HG03575 (cell line): Measurements from ENCODE around the gene OPRPN.
A peak's percentile ranks its signal among the peaks of the same experiment; 100 is the strongest.

Experiments used
- ATAC-seq: cut with Tn5 transposase; IDR thresholded peaks from one replicate; pipeline ENCODE4 v1.9.1; 2021; ENCODE audit not compliant: unreplicated experiment, insufficient number of reproducible peaks, low FRiP score; ENCODE audit errors: extremely low read depth

The OPRPN gene, protein sequence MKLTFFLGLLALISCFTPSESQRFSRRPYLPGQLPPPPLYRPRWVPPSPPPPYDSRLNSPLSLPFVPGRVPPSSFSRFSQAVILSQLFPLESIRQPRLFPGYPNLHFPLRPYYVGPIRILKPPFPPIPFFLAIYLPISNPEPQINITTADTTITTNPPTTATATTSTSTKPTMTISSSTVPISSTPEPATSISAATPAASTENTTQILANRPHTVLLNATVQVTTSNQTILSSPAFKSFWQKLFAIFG

DNA sequence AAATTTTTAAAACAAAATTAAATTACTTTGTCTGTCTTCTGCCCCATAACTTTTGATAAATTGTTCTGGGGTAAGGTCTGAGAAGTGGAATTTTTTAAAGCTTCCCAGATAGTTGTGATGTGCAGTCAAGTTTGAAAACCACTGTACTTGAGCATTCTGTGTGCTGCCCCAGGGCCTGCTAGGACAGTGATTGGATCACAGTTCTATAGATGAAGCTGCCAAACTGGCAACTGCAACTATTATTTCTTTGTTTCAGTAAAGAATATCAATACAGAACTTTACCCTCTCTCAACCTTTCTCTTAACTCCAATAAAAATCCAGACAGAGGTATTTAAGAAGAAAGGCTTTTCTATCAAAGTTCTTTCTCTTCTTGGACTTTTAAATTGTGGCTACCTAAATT lies at the start of gene OPRPN:
Gene OPRPN (plus strand): TSS at position 361 of the 400 bp plus-strand sequence. CDS start 1,346 bp downstream, outside the sequence.
- ATAC-seq, result no peak

DNA sequence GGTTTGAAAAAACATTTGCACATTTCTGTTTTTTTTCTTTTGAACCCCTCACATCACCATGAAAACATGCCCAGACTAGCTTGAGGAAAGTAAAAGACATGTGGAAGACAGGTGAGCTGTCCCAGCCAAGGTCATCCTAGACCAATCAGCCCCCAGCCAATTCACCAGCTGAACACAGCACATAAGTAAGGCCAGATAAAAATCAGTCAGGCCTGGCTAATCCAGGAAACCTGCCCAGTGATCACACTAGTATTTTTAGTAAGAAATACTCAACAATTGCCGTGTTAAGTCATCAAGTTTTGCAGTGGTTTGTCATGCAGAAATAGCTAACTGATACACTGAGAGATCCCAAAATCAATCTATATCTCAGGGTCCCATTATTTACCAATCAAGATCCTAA lies 41.6 kb upstream of the OPRPN start:
- no peak for ATAC-seq

DNA sequence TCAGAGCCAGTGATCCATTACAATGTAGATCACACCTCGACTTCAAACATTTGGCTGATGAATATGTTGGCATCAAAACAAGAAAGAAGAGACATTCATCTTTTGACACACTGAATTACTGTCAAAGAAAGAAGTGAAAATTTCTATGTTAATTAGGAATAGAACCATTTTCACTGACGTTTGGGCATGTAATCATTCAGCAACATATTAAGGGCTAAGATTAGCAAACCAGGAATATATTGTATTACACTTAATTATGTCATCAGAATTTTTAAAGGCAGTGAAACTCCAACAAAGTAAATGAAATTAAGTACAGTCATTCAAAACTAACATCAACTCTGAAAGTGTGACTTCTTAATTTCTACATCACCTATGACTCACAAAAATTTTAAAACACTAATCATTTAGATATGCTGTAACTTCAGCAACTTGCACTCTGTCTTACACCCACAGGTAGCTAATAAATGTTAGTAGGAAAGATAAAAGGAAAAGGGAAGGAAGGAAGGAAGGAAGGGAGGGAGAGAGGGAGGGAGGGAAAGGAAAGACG lies 38.6 kb upstream of the OPRPN start:
- no peak for ATAC-seq

DNA sequence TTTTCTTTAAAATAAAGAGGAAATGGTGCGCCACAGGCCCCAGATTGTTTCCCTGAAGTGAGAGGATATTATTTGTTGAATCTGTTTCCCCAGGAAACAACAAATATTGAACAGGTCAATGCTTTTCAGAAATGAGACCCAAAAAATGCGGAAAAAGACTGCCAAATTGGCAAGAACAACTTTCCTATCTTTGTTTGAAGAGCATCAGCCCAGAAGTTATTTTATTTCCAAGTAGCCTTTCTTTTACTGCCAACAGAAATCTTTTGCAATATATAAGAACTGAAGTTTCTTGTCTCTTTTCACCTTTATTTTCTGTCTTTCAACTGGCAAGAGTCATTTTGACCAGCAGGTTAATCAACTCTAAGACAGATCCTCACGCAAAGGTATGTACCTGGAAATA lies 37.3 kb upstream of the OPRPN start, which contains the start of gene SMR3A:
Gene SMR3A (plus strand): TSS at position 301 of the 400 bp plus-strand sequence. CDS start 1,356 bp downstream, outside the sequence.
- no peak for ATAC-seq

DNA sequence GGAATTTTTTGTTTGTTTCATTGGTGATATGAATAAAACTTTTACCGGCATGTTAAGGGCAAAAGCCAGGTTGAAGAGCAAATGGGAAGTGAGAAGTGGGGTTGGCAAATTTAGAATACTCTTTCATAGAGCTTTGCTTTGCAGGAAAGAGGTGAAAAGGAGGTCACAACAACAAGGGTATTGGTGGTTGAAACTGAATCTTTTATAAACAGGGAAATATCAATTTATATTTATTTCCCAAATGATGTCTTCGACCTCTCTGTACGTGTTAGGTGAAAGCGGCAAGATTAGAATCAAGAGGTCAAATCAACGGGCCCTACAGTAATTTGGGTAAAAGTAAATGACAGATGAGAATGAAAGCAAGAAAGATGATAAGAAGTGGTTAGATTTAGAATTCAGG lies 33.7 kb upstream of the OPRPN start:
- no peak for ATAC-seq

DNA sequence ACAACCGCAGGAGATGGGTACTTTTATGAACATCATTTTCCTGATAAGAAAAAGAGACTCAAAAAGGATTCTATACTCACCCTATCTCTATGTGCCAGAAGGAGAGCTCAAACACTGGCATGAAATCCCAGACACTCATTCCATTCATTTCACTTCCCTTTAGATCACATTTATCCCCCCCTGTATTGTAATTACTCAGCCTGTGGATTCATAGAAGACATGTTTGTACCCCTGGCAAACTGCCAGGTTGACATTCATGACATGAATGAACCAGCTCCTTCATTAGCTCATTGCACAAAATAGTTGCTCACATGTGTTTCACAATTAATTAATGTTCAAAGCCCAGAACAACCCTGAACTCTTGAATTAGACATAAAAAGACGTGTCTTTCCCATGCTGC lies 32.3 kb upstream of the OPRPN start:
- no peak for ATAC-seq

DNA sequence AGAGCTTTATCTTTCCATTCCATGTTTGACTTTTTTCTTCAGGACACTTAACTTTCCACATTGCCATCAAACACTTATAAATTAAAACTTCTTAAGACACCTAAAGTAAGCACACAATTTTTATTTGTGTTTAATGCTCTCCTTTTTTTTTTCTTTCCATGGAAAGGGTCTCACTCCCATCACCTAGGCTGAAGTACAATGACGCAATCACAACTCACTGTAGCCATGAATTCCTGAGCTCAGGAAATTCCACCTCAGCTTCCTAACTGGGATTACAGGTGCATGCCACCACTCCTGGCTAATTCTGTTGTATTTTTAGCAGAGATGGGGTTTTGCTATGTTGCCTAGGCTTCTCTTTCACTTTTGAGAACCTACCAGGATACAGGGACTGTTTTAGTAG lies 29.9 kb upstream of the OPRPN start:
- no peak for ATAC-seq

DNA sequence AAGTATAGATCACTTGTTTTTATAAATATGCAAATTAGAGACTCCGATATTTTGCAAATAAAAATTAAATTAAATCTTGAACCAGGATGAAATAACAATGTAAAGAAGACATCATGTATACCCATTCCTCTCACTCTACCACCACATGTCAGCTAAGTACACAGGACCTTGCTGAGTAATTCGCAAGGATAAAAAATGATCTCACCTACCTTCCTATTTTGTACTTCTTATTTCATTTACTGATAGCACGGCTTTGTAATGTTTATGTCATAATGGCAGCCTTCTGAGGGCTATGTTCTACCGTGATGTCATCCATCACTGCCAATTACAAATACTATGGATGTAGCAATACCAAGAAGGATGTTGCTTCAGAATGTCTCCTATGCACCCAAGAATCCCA lies 25.8 kb upstream of the OPRPN start:
- ATAC-seq, result no peak

DNA sequence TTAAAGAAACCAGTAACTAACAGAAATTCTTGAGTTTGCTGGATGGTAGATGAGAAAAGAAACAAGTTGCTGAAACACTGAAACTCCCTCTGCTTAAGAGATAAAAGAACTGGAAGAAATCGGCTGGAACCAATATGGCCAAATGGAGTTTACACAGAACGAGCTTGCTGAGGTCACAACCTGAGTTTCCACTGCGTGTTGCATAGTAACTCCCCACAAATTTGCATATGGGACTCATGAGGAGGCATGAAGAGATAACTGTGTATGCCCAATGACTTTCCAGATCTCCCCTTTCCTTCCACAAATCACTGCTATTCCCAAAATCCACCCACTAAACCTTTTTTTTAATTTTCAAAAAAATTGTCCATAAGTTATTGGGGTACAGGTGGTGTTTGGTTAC lies 25.0 kb upstream of the OPRPN start:
- no peak for ATAC-seq

DNA sequence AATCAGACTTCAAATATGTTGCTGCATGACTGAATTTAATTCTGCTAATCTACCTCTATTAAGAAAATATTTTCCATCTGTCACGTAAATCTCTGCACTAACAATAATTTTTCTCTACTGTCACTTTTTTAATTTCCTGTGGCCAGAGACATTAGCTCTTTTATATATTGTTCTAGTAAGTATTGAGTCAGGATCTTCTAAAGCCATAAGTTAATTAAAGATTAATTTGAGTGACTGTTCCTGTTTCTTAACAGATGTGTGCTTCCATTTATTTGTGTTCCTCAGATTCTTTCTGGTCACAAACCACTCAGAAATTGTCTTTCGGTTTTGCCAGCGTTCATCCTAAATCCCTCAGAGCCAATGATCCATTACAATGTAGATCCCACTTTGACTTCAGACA lies 17.2 kb upstream of the OPRPN start:
- ATAC-seq, result no peak

DNA sequence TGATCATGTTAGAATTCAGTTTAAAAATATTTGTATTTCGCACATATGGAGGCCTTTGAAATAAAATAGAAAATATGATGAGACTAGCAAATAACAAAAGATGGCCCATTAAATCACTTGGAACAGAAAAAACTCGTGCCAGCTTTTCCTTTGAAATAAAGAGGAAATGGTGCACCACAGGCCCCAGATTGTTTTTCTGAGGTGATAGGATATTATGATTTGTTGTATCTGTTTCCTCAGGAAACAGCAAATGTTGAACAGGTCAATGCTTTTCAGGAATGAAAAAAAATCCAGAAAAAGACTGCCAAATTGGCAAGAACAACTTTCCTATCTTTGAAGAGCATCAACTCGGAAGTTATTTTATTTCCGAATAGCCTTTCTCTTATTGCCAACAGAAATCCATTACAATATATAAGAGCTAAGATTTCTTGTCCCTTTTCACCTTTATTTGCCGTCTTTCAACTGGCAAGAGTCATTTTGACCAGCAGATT lies 15.0 kb upstream of the OPRPN start, which contains the start of gene SMR3B:
Gene SMR3B (plus strand): TSS at position 441 of the 491 bp plus-strand sequence. CDS start 1,380 bp downstream, outside the sequence.
- no peak for ATAC-seq

DNA sequence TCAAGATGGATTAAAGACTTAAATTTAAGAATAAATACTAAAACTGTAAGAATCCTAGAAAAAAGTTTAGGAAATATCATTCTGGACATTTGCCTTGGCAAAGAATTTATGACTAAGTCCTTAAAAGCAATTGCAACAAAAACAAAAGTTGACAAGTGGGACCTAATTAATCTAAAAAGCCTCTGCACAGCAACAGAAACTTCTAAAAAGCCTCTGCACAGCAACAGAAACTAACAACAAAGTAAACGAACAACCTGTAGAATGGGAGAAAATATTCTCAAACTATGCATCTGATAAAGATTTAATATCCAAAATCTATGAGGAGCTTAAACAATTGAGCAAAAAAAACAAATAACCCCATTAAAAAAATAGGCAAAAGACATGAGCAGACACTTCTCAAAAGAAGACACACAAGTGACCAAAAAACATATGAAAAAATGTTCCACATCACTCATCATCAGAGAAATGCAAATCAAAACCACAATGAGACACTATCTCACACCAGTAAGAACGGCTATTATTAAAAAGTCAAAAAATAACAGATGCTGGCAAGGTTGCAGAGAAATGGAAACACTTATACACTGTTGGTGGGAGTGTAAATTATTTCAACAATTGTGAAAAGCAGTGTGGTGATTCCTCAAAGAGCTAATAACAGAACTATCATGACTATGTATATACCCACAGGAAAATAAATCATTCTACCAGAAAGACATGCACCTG lies 5.5 kb upstream of the OPRPN start:
- ATAC-seq, result peak; percentile 46

DNA sequence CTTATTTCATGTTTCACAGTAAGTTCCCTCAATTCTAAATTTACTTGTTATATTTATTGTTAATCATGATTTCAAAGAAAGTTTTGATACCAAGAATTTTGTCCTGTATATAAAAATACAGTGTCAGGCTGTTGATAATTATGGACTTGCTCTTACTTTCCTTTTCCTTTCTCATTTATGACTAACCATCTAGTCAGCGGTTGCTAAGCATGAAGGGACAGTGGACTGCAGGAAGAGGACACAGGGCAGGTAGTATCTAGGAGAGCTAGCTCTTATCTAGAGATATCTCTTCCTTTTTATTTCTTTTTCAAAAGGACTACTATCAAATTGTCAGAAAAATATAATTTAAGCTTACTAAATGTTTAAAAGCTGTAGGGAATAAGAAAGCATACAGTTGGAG lies 1.6 kb downstream of the OPRPN start:
- no peak for ATAC-seq

DNA sequence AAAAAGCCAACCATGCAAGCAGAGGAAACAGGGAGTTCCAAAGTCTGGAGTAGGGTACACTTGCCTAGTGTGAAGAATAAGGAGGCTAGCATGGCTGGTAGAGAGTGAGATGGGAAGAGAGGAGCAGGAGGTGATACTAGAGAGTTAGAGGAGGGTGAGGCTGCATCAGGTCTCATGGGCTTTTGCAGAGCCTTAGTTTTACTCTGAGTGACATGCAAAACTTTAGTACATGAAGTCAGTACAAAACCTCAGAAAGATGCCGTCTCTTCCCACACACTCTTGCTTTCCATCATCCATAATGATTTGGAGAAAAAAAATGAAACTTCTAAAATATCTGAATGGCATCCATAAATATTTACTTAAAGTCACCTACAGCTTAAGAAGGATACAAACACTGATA lies 5.0 kb downstream of the OPRPN start:
- ATAC-seq, result no peak

DNA sequence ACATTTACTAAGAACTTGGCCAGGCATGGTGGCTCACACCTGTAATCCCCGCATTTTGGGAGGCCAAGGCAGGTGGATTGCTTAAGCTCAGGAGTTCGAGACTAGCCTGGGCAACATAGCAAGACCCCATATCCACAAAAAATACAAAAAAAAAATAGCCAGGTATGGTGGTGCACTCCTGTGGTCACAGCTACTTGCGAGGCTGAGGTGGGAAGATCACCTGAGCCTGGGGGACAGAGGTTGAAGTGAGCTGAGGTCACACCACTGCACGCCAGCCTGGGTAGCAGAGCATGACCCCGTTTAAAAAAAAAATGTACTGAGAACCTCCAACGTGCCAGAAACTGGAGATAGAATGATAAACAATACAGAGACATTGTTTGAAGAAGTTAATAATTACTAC lies 8.0 kb downstream of the OPRPN start:
- ATAC-seq, result no peak

DNA sequence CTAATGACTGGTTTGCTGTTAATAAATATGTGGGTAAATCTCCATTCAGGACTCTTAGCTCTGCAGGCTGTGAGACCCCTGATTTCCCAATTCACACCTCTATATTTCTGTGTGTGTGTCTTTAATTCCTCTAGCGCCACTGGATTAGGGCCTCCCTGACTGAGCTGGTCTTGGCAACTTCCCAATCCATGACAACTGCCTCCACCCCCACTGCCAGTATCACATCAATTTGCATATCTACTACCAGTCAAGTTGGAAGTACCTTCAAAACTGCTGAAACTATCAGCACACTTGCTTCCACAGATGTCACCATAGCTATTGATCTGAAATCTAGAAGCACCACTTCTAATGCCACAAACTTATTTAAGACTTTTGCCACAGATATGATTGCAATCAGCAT lies 27.6 kb downstream of the OPRPN start:
- no peak for ATAC-seq

DNA sequence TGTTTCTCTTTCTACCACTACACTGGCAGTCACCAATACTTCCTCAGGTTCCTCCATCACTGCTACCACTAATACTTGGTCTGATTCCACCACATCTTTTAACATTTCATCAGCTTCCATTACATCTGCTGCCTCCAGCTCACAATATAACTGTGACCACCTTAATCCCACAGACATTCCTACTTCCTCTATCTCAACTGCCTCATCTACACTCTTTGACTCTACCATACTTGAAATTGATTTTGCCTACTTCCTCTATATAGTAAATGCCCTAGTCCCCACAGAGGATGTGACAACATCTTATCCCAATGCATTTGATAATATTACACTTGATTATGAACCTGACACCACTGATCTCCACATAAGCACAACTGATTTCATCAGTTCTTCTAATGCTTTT lies 29.0 kb downstream of the OPRPN start:
- ATAC-seq, result no peak

DNA sequence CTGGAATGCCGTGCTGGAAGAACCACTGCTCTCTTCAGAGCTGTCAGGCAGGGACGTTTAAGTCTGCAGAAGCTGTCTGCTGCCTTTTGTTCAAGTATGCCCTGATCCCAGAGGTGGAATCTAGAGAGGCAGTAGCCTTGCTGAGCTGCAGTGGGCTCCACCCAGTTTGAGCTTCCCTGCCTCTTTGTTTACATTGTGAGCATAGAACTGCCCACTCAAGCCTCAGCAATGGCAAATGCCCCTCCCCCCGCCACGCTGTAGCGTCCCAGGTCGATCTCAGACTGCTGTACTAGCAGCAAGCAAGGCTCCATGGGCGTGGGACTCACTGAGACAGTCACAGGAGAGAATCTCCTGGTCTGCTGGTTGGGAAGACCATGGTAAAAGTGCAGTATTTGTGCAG lies 39.5 kb downstream of the OPRPN start:
- no peak for ATAC-seq

DNA sequence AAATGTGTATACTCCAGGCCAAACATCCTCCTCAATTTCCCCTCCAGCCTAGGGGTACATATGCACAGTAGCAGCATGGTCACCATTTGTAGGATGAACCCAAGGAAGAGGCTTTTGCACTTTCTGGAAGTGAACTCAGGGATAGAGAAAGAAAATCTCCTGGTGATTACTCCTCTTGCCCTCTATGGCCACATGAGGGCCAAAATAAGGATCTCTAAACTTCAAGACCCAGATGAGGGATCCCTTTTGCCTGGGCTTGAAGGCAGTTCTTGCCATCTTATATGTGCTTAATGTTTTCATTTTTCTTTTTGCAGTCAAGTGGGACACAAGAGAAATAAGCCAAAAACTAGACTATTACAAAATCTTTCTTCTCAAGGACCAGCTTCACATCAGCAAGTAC lies 44.7 kb downstream of the OPRPN start:
- ATAC-seq, result no peak

DNA sequence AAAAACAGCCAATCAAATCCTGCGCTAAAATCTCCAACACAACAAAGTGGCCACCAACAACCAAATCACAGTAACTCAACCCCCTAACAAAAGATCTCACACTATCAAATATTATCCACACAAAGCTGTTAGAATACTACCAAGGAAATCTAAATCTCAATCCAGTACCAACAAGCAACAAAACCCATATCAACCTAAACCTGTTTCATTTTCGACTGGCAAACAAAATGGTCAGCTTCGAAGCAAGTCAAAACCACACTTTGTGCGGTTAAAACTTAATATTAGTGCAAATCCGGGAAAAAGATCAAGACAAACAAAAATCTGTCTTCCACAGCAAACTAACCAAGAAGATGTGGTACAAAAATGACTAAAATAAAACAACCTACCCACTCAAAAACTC lies 45.6 kb downstream of the OPRPN start:
- no peak for ATAC-seq
